Fibroblast of peridontal ligament (primary cell): ENCODE data around the gene KAZN.

Experiments
- DNase-seq: peaks from one replicate; pipeline ENCODE4 v3.0.0-alpha.2; 2010; ENCODE audit errors: extremely low read depth

The KAZN gene

DNA sequence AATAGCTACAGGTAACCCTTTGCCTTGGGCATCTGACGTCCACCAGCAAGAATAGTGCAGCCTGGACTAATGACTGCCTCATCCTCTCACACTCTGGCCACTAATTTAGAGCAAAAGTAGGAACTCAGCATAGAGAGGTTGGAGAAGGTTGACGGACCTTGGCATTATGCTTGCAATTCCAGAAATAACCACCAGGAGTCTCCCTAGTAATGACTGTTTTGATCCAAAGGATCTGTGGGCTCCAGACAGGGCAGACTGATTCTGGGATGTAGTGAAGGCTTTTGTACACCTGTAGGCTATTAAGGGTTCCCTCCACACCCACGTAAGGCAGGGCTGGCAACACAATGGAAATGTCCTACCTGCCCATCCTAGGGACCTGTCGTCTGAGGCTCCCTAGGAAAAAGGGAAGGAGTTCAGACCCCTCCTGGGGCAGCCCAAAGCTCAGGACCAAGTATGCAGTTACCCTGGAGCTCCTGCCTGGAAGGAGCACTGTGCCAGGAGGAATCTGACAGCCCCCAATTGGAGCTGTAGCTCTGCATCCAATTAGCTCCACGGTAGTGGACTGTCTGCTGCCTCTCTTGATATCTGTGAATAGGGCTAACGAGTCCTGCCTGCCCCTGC lies 464.1 kb downstream of the KAZN start:
- no peak for DNase-seq

DNA sequence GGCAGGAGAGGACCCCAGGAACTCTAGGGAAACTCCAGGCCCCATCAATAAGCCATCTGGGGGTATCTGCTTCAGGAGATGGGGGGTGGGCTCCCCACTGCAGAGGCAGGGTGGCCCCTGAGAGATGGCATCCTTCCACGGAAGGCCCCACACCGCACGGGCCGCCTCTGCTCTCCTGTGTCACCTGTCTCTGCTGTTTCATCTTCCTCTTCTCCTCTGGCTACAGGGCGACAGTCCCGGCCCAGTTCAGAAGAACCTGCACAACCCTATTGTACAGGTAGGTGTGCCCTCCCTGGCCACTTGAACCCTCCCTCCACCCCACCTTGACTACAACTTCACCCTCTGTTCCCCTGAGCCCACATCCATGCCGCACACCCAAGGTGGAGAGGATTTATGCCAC lies 464.9 kb downstream of the KAZN start:
- DNase-seq = no peak

DNA sequence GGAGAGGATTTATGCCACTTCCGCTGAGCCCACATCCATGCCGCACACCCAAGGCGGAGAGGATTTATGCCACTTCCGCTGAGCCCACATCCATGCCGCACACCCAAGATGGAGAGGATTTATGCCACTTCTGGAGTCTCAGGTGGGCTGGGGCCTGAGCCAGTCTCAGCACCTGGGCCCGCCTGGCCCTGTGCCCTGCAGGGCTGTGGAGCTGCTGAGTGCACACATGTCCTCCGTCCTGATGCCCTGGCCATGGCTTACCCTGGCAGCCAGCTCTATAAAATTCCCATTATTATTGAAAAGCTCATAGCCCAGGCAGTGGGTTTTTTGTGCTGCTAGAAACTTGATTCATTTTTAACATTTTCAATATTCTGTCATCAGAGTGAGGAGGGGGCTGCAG lies 465.3 kb downstream of the KAZN start:
- no peak for DNase-seq

DNA sequence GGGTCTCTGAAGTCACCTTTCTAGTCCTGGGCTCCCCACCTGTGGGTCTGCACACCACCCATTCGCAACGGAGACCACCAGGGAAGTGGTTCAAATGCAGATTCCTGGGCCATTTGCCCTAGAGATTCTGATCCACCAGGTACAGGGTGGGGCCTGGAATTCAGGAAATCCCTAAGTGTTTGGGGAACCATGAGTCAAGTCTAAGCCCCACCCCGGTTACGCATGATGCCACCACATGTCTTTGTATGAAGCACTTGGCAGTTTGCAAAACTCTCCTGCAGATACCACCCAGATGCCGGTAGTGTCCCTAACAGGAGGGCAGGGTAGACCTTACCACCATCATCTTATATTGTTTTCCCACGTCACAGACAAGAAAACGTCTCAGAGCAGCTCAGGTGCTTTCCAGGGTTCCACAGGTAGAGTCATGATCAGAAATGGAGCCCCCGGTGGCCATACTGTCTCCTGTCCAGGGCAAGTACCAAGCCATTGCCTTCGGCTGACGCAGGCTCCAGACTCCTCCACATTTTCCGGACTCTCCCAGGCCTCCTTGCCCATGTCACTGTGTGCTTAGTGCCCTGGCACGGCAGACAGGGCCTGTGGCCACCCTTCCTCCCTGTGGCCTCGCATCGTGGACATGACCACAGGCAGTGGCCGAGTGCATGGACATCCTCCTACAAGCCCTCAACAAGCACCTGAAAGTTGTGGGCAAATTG lies 465.9 kb downstream of the KAZN start:
- no peak for DNase-seq

DNA sequence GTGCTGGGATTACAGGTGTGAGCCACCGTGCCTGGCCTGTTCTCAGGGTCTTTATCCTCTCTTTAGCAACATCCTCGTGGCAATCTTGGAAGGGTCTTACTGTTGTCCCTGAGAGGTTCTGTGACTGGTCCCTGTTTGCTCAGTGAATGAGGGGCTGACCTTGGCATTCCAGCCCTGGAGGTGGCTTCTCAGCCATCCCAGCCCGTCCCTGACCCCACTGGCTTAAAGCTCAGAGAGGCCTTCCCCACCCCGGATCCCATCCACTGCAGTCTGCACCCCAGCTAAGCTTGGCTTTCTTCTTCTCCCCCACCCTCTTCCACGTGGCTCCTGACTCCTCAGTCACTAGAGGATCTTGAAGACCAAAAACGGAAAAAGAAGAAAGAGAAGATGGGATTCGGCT lies 466.8 kb downstream of the KAZN start:
- no peak for DNase-seq

DNA sequence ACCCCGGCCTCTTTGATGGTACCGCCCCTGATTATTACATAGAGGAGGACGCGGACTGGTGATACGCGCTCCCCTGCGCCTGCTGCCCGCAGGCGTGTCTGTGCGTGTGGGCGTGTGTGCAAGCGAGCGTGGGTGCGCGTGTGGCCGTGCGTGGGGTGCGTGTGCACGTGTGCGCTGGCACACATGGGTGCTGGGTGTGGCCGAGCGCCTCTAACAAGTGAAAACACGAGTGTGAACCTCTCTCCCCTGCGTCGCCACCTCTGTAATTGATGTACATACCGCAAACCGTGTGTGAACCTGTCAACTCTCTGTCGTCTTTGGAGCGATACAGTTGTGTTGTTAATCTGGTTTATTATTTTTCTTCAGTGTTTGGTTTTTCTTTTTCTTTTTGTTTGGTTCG lies 467.3 kb downstream of the KAZN start:
- no peak for DNase-seq

DNA sequence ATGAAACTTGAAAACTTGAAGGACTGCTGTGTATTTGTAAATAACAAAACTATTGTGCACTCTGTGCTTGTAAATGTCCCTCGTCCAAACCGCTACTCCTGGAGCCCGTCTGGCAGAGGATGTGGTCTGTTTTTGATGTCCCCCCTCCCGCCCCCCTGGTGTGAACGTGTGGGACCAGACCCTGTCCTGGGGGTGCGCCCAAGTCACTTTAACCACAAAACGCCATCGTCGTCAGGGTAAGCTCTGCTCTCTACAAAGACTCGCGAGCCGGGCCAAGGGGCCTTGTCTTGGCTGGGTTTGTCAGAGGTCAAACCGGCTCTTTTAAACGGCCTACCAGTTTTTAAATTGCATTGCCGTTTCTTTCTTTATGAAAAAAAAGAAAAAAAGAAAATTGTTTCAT lies 467.7 kb downstream of the KAZN start:
- DNase-seq = no peak

DNA sequence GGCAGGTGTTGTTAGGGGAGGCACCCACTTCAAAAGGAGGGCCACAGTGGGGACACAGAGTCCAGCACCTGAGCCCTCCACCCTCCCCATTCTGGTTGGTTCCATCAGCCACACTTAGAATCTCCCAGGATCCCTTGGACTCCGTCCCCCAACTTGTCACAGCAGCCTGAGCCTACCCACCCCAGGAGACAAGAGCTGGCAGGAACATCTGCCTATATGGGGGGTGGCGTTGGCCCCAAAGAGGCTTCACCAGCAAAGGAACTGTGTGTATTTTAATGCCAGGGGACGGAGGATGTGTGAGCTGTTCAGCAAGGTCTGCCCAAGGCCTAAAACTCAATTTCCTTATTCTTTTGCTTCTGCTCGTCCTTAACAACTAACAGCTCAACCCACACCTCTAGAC lies 468.7 kb downstream of the KAZN start:
- no peak for DNase-seq

DNA sequence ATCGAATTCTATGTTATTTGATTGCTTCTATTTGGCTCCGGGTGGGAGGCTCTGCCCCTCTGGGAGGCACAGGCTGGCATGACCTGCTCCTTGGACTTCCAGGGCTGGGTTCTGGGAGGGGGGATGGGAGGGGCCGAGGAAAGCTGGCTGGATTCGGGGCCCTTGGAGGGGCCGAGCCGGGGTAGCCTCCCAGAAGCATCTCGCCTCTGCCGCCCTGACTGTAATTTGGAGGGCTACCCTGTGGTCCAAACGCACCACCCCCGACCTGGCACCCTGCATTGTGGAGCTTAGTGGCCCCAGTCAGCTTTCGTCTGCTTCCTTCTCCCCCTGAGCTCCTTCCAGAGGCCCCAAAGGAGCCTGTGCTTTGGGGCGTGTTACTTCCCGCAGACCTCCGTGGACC lies 469.7 kb downstream of the KAZN start:
- DNase-seq = no peak

DNA sequence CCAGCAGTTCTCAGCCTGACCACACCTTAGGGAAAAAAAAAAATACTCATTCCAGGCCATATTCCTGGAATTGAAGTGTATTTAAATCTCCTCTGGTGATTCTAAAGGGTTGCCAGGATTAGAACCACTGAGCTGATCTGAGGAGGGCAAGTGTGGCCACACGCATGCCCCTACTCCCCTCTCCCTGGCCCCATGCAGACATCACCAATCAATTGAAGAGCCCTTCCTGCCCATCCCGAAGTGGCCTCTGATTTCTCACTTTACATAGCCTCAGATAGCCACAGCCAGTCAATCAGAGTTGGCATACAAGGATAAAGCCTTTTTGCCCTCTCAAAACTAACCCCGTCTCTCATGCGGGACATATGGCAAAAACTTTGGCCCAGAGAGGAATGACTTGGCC lies 470.5 kb downstream of the KAZN start:
- no peak for DNase-seq

DNA sequence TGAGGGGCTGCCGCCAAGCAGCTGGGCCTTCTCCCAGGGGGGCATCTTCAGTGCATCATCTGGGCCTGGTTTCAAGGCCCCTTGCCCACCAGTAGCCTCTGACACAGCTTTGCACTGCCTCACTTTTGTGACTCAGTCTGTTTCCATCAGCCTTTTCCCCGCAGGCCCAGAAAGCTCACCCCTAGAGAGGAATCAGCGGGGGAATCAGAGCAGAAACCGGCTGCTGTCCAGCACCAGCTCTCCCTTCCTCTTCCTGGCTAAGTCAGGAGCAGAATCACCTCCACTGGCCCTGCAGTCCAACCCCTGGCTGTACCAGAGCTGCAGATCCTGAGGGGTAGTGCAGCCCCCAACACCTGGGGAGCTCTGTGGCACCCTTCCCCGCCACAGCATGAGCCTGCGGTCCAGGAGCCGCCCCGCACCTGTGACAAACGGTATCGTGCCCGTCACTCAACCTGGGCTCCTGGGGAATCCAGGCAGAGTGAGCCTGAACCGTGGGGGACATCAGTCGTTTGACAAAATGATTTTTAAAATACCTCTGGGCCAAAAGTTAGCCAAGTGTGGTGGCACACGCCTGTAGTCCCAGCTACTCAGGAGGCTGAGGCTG lies 471.8 kb downstream of the KAZN start:
- no peak for DNase-seq

DNA sequence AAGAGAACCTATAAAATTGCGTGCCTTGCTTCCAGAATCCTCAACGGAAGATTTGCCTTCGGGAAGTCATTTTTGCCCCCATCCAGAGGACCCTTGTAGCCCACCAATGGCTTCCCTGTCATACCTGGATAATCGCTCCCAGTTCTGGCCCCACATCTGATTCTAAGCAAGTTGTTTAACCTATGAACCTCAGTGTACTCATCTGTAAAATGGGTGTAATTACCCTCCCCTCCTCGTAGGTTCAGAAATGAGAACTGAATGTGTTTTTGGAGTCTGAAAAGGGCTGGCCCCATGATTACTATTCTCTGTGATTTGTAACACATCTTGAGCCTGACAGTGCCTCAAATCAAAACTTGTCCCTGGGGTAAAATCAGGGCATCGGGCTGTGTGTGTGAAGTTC lies 473.5 kb downstream of the KAZN start:
- DNase-seq = no peak

DNA sequence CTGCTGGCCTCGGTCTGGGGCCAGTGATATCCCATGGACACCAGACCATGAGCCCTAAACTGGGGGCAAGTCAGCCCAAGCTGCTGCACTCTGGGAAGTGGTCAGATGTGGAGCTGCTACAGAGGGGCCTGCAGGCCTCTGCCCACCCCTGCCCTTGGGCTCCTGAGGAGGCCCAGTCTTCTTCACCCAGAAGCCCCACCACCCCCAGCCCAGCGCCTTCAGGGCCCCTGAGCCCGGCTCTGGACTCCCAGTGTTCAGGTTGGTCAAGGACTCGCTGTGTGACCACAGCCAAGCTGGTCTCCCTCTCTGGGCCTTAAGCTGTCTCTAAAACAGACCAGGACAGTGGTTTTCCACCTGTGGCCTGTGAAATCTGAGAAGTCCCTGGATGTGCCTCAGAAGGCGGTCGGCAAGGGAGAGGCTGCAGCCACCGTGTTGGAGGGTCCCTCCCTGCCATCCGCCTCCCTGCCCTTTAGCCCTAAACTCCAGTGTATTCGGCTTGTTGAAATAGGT lies 475.4 kb downstream of the KAZN start:
- DNase-seq = no peak

DNA sequence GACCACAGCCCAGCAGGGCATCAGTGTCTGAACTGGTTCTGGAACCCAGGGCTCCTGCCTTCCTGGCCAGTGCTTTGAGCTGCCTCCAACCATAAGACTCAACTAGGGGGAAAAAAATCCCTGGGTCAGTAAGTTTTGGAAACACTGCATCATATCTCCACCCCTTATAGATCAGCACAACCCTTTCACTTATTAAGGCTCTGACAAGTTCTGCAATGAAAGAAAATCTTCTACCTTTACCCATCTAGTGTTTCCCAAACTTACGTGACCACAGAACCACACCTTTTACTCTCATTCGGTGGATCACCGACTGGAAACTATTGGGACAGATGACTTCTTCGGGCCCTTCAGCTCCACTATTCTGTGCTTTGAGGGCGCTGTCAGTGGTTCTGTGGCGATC lies 476.7 kb downstream of the KAZN start:
- no peak for DNase-seq

DNA sequence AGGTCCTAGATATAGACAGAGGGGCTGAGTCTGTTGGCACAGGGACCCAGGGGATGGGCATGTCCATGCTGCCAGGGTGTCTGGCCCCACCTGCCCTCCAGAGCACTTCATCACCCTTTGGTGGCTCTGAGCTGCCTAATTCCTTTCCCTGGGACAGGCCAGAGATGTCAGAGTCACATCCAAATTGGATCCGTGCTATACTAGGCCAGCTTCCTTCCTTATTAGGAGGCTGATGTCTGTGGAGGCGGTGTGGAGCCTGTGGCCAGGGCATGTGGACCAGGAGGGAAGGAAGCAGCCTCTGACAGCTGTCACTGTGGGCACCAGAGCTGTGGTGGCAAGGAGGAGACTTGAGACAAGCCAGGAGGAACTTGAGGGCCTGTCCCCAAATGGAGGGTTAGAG lies 477.3 kb downstream of the KAZN start:
- DNase-seq = no peak

DNA sequence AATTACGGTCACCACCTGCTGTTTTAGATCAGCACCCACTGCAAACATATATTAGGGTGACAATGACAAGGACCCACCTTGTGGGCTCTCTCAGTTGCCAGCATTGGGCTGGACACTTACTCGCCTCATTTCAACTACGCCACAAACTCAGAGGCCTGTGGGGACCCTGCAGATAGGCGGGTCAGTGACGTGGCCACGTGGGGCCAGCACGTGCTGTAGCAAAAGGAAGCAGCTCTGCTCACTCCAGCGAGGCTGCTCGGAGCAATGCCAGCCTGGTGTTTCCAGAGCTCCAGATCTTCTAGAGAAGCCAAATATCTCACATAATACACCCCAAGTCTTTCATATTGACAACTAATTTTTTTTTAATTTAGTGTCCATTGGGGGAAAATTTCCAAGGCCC lies 478.3 kb downstream of the KAZN start:
- DNase-seq = no peak

DNA sequence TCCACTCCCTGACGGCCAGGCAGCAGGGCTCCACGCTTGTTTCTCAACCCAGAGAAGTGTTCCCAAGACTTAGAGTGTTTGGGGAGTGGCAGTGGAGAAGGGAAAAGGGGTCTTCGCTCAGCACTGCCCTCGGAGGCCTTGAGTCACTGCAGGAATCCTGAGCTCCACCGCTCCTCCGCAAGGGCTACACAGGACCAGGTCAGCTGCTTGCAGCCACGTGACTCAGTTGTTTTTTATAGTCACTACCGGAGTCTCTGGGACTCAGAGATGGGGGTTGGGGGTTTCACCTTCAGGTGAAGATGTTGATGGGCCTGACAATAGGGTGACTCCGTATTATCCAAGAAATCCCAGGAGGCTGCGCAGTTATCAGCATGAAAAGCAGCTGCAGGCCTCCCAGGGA lies 478.9 kb downstream of the KAZN start:
- DNase-seq = no peak

DNA sequence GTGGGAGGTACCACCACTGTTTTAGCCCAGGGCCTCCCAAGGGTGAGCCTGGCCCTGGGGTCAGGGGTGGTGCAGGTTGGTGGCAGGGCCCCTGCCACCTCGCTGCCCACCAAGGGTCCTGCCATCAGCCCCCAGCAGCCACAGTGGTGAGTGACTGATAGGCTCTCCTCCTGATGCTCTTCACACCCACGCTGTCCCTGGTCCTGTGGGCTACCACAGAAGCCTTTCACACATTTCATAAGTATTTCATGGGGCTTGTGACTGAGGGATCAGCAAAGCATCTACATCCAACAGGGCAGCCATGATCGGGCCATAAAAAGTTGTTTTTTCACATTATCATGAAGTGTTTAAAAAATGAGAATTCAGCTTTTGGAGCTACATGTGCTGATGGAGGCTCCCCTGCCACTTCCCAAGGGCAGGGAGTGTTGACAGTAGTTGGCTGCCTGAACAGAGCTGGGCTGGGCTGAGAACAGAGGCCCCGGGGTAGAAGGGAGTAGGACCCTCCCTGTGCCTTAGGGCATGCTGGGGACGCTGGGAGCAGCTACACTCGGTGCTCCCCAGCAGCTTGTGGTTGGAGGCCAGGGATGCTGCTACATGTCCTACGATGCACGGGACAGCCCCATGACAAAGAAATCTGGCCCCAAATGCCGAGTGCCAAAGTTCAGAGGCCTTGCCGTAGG lies 482.0 kb downstream of the KAZN start:
- no peak for DNase-seq

DNA sequence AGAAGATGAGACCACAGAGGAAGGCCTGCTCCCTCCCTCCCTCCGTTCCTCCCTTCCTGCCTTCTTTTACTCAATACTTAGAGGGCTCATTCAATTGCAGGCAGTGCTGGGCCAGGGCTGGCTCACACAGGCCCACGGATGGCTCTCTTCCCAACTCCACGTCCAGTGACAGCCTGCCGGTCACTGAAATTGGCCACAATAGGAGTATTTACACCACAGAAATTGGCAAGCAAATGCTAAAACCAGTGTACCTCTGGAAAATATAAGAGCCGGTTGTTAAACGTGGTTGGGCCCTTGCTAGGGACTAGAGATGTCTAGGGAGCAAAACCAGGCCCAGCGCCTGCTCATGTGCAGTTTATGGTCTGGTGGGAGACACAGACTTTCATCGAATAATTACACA lies 482.6 kb downstream of the KAZN start:
- DNase-seq = no peak

DNA sequence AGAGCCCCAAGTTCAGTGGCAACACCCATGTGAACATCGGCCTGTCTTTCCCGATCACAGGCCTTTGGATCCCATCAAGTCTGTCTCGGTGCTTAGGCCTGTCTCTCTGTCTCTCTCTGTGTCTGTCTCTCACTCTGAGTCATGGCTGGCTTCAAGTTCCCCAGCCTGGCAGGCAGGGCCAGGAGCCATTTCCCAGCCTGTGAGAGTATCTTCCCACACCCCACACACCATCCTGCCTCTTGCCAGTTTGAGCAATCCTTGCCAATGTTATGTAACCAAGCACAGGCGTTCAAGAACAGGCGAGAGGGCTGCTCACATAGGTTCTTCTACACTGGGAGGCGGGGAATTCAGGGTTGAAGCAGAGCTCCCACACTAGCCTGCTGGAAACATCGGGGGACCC lies 485.1 kb downstream of the KAZN start:
- no peak for DNase-seq

DNA sequence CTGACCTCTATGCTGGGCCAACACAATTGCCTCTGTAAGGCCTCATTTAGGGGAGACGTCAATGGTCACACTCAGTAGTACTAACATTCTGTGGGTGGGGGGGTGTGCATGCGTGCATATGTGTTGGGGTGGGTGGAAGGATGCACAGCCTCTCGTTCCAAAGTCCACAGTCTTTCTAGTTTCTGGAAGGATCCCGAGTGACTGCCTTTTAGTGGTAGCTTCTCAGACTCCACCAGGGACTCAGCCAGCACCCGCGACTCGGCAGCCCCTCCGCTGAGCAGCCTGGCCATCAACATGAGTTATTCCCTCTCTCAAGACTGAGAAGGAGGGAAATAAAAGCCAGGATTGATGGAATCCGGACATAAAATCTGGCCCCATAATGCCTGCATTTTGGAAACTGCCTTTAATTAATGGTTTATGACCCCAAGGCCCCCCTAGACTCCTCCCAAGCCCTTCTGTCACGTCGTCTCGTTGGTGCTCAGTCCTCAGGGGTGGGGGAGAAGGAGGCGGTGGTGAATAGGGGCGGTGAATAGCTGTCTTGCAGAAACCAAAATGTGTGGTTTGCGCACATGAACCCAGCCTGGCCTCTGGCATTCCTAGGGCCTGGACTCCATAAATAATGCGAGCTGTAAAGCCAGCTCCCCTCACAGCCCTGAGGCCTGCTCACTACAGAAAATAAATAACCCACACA lies 489.9 kb downstream of the KAZN start:
- peak; percentile 41 for DNase-seq
